Liver (tissue), 9 donors: ENCODE measurements around the gene GZMA. TPM values are rescaled to one million over a fixed set of nuclear protein-coding genes. Genes with fewer than 3 reads are reported as not detected.

Experiments
- DNase-seq: peaks from one replicate; pipeline ENCODE4 v3.0.0-alpha.2; 2017; ENCODE audit warnings: low spot score
- H3K27ac ChIP-seq, 2 donors: one replicate each; pipeline ENCODE4 v1.7.0; 2013; ENCODE audit warnings: inconsistent platforms in 2 of 2, low read length in 2 of 2, control low read depth in 1 of 2, low read depth in 1 of 2, mild to moderate bottlenecking in 1 of 2
- H3K27me3 ChIP-seq, 4 donors: one replicate each; pipeline versions ENCODE4 v1.6.1 to v1.7.0; 2013; ENCODE audit warnings: low read length in 3 of 4, inconsistent platforms in 1 of 4, mild to moderate bottlenecking in 1 of 4, moderate library complexity in 1 of 4; ENCODE audit not compliant: control insufficient read depth in 4 of 4, insufficient read depth in 4 of 4
- H3K36me3 ChIP-seq, 4 donors: one replicate each; pipeline versions ENCODE4 v1.6.1 to v1.7.0; 2013; ENCODE audit warnings: low read length in 3 of 4, mild to moderate bottlenecking in 3 of 4, low read depth in 1 of 4, moderate library complexity in 1 of 4; ENCODE audit not compliant: control insufficient read depth in 4 of 4, insufficient read depth in 3 of 4
- H3K4me1 ChIP-seq, 4 donors: one replicate each; pipeline versions ENCODE4 v1.6.1 to v1.7.0; 2013; ENCODE audit warnings: low read length in 3 of 4, mild to moderate bottlenecking in 3 of 4, moderate library complexity in 1 of 4; ENCODE audit not compliant: control insufficient read depth in 4 of 4, insufficient read depth in 4 of 4
- H3K4me3 ChIP-seq, 3 donors: one replicate each; pipeline versions ENCODE4 v1.6.1 to v1.7.0; 2013; ENCODE audit warnings: low read length in 3 of 3, control low read depth in 1 of 3, low read depth in 1 of 3, mild to moderate bottlenecking in 1 of 3
- H3K9ac ChIP-seq, 2 donors: one replicate each; pipeline ENCODE4 v1.7.0; 2013; ENCODE audit warnings: low read length in 2 of 2, mild to moderate bottlenecking in 2 of 2, moderate library complexity in 2 of 2, control low read depth in 1 of 2, low read depth in 1 of 2
- H3K9me3 ChIP-seq, 4 donors: one replicate each; pipeline versions ENCODE4 v1.6.1 to v1.7.0; 2013; ENCODE audit warnings: low read length in 3 of 4; ENCODE audit not compliant: control insufficient read depth in 4 of 4
- EGR1 ChIP-seq, 2 donors: IDR thresholded peaks; 2 replicates each; pipeline ENCODE4 v1.6.1; 2016 to 2018; ENCODE audit warnings: antibody characterized with exemption in 2 of 2, low read depth in 2 of 2
- FOXA1 ChIP-seq: IDR thresholded peaks from 2 replicates; pipeline ENCODE4 v1.6.1; 2016; ENCODE audit warnings: antibody characterized with exemption
- FOXA2 ChIP-seq: IDR thresholded peaks from 2 replicates; pipeline ENCODE4 v1.6.1; 2016; ENCODE audit warnings: antibody characterized with exemption
- GABPA ChIP-seq, 2 donors: IDR thresholded peaks in 1 of 2; conservative IDR thresholded peaks in 1 of 2; 2 replicates each; pipeline ENCODE4 v1.6.1; 2016; ENCODE audit warnings: antibody characterized with exemption in 2 of 2, mild to moderate bottlenecking in 1 of 2, moderate library complexity in 1 of 2
- HNF4G ChIP-seq: IDR thresholded peaks from 2 replicates; pipeline ENCODE4 v1.6.1; 2016; ENCODE audit warnings: antibody characterized with exemption
- JUND ChIP-seq, 2 donors: IDR thresholded peaks; 2 replicates each; pipeline ENCODE4 v1.6.1; 2016; ENCODE audit warnings: antibody characterized with exemption in 2 of 2
- NR2F2 ChIP-seq: IDR thresholded peaks from 2 replicates; pipeline ENCODE4 v1.6.1; 2016; ENCODE audit warnings: antibody characterized with exemption
- RAD21 ChIP-seq, 2 donors: IDR thresholded peaks; 2 replicates each; pipeline ENCODE4 v1.6.1; 2016; ENCODE audit warnings: antibody characterized with exemption in 2 of 2, mild to moderate bottlenecking in 2 of 2
- RXRA ChIP-seq, 2 donors: IDR thresholded peaks; 2 replicates each; pipeline ENCODE4 v1.6.1; 2017 to 2018; ENCODE audit warnings: antibody characterized with exemption in 2 of 2, mild to moderate bottlenecking in 1 of 2
- SP1 ChIP-seq: IDR thresholded peaks from 2 replicates; pipeline ENCODE4 v1.6.1; 2018; ENCODE audit warnings: antibody characterized with exemption, mild to moderate bottlenecking
- WGBS: extraction: QIAGEN DNeasy Blood & Tissue Kit; methylation state at CpG from one replicate; pipeline ENCODE4 v1.1.7; 2013; 5-methylcytosine and 5-hydroxymethylcytosine counted together
- polyA plus RNA-seq, 2 donors: library from polyadenylated mRNA; stranded (reverse) in 1 of 2; unstranded in 1 of 2; fragments of 200-250 nt in 1 of 2; fragments of >200 nt in 1 of 2; fragmentation: Nextera tagmentation in 1 of 2; extraction: Ambion mirVana in 1 of 2; gene quantifications; one replicate each; pipeline versions ENCODE4 v1.2.1 to v1.2.3, GENCODE V29; 2013 to 2015
- total RNA-seq, 2 donors: library from RNA; depleted of rRNA; stranded (reverse); fragments of >200 nt; gene quantifications; one replicate each; pipeline ENCODE4 v1.2.3, GENCODE V29; 2014
- TF ChIP-seq, protein P1 (sequence below): IDR thresholded peaks from 2 replicates; pipeline ENCODE4 v1.6.1; 2016; ENCODE audit warnings: antibody characterized with exemption
- TF ChIP-seq, protein P2 (sequence below): fragments of 150-350 bp; IDR thresholded peaks from 2 replicates; pipeline ENCODE4 v1.5.1; 2017; ENCODE audit warnings: improper control_type of control experiment, low read depth, low read length; ENCODE audit not compliant: missing input control
- TF ChIP-seq, protein P3 (sequence below): IDR thresholded peaks from 2 replicates; pipeline ENCODE4 v1.6.1; 2016; ENCODE audit warnings: antibody characterized with exemption
- TF ChIP-seq, protein P4 (sequence below): IDR thresholded peaks from 2 replicates; pipeline ENCODE4 v1.6.1; 2016; ENCODE audit warnings: antibody characterized with exemption
- TF ChIP-seq, protein P5 (sequence below): IDR thresholded peaks from 2 replicates; pipeline ENCODE4 v1.6.1; 2016; ENCODE audit warnings: antibody characterized with exemption, mild to moderate bottlenecking
- donor health status: healthy.
- donor health status: healthy.
- donor health status: healthy.
- donor health status: healthy.
- donor health status: healthy.

The GZMA gene
- total and polyA plus RNA-seq, 4 donors = 1.9 to 2.4 (median 2.1) TPM

DNA sequence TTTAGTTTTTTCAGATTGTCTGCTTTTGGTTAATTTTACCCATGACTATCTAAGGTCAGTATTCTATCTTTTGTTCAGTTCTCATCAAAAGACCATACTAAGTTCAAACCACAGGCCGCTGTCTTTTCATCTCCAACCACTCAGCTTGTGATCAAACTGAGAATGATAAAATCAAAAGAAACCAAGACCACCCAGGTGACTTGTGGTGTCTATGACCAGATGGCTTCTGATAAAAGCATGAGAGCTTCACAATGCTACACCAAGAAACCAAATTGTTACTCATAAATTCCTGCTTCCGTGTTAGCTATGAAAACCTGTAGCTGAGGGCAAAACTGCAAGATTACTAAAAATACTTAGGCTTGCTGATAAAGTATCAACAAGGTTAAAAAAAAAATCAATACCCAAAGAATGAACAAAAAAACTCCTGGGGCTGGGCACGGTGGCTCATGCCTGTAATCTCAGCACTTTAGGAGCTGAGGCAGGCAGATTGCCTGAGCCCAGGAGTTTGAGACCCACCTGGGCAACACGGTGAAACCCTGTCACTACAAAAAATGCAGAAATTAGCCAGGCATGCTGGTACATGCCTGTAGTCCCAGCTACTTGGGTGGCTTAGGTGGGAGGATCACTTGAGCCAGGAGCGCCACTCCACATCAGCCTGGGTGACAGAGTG, 31.7 kb downstream of the GZMA start (continued):
- TF ChIP-seq, protein P1, sequence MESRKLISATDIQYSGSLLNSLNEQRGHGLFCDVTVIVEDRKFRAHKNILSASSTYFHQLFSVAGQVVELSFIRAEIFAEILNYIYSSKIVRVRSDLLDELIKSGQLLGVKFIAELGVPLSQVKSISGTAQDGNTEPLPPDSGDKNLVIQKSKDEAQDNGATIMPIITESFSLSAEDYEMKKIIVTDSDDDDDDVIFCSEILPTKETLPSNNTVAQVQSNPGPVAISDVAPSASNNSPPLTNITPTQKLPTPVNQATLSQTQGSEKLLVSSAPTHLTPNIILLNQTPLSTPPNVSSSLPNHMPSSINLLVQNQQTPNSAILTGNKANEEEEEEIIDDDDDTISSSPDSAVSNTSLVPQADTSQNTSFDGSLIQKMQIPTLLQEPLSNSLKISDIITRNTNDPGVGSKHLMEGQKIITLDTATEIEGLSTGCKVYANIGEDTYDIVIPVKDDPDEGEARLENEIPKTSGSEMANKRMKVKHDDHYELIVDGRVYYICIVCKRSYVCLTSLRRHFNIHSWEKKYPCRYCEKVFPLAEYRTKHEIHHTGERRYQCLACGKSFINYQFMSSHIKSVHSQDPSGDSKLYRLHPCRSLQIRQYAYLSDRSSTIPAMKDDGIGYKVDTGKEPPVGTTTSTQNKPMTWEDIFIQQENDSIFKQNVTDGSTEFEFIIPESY = no peak

DNA sequence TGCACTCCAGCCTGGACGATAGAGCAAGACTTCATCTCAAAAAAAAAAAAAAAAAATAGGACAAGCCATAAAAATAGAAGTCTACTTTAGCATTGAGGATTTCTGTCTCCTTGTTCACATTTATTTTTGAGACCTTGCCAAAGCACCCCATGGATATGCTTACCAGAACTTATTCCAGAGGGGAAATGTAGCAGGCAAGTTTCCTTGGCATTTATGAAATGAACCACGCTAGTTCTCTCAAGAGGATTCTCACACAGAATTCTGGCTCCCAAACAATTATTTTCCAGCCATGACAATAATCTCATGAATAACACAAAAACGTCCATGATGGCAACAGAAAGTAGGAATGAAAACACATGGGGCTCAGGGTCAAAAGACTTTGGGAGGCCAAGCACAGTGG, 34.1 kb downstream of the GZMA start:
- 80% methylated on average over 3 of the region's 3 CpGs for WGBS
- H3K9ac ChIP-seq = no peak overlapping the region
- no peak overlapping the region for H3K4me3 ChIP-seq
- H3K27me3 ChIP-seq = no peaks in the 10 kb centered on the region
- no peaks in the 10 kb centered on the region for H3K4me1 ChIP-seq
- no peaks in the 10 kb centered on the region for H3K36me3 ChIP-seq
- DNase-seq = no peak
- H3K27ac ChIP-seq = no peak overlapping the region
- TF ChIP-seq RXRA (IDR thresholded peaks at IDR 0.05) (no peak), FOXA1 (no peak)
- H3K9me3 ChIP-seq = no peaks in the 10 kb centered on the region

DNA sequence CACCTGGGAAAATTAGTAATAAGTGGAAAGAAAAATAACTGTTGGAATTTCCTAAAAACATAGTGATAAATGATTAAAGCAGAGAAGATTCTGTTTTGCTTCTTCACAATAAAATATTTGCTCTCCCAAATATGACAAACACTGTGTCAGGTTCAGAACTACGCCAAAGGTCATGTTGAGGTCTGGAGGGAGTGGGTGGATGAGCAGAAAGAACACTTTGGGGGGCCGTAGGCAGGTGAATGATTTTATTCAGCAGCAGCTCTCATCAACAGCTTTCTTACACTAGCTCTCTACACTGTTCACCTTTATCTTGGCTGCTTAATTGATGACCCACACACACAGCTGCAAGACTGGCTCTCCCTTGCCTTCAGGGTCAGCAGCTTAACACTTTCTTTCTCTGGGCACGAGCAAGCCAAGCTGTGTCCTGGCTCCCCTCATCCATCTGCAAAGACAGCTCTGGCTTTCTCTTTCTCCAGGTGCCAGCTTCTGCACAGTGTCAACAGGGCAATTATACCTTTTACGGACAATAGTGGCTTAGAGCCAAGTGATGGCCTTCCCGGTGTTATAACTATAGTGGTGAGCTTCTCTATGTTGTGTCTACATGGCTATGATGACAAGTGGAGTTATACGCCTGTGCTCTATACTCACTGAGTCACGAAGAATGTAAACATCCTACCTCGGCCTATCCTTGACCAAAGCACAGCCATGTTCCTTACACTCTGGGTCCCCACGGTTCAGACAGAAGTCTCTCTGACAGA, 38.6 kb downstream of the GZMA start:
- 89% methylated on average over 9 of the region's 9 CpGs for WGBS
- DNase-seq = no peak
- Histone ChIP-seq H3K36me3 (no peaks in the 10 kb centered on the region), H3K4me3 (no peak overlapping the region), H3K27me3 (no peaks in the 10 kb centered on the region), H3K9ac (no peak overlapping the region), H3K27ac (no peak overlapping the region), H3K9me3 (no peaks in the 10 kb centered on the region), H3K4me1 (peaks cover 0 to 4% (median 1%) of the 10 kb centered on the region in 4 donors)
- TF ChIP-seq, protein P2, sequence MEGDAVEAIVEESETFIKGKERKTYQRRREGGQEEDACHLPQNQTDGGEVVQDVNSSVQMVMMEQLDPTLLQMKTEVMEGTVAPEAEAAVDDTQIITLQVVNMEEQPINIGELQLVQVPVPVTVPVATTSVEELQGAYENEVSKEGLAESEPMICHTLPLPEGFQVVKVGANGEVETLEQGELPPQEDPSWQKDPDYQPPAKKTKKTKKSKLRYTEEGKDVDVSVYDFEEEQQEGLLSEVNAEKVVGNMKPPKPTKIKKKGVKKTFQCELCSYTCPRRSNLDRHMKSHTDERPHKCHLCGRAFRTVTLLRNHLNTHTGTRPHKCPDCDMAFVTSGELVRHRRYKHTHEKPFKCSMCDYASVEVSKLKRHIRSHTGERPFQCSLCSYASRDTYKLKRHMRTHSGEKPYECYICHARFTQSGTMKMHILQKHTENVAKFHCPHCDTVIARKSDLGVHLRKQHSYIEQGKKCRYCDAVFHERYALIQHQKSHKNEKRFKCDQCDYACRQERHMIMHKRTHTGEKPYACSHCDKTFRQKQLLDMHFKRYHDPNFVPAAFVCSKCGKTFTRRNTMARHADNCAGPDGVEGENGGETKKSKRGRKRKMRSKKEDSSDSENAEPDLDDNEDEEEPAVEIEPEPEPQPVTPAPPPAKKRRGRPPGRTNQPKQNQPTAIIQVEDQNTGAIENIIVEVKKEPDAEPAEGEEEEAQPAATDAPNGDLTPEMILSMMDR = no peak
- TF ChIP-seq RXRA (IDR thresholded peaks at IDR 0.05) (no peak), GABPA (IDR thresholded peaks at IDR 0.05 in 1 of 2, conservative IDR thresholded peaks at IDR 0.05 in 1 of 2) (no peak), EGR1 (IDR thresholded peaks at IDR 0.05; ENCODE audit: low read depth in 2 of 2) (no peak), FOXA1 (no peak), SP1 (no peak), NR2F2 (no peak), JUND (IDR thresholded peaks at IDR 0.05) (no peak), HNF4G (no peak), FOXA2 (no peak), RAD21 (IDR thresholded peaks at IDR 0.05) (no peak)
- TF ChIP-seq, protein P3, sequence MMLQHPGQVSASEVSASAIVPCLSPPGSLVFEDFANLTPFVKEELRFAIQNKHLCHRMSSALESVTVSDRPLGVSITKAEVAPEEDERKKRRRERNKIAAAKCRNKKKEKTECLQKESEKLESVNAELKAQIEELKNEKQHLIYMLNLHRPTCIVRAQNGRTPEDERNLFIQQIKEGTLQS = no peak
- TF ChIP-seq, protein P4, sequence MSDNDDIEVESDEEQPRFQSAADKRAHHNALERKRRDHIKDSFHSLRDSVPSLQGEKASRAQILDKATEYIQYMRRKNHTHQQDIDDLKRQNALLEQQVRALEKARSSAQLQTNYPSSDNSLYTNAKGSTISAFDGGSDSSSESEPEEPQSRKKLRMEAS = no peak
- TF ChIP-seq, protein P5, sequence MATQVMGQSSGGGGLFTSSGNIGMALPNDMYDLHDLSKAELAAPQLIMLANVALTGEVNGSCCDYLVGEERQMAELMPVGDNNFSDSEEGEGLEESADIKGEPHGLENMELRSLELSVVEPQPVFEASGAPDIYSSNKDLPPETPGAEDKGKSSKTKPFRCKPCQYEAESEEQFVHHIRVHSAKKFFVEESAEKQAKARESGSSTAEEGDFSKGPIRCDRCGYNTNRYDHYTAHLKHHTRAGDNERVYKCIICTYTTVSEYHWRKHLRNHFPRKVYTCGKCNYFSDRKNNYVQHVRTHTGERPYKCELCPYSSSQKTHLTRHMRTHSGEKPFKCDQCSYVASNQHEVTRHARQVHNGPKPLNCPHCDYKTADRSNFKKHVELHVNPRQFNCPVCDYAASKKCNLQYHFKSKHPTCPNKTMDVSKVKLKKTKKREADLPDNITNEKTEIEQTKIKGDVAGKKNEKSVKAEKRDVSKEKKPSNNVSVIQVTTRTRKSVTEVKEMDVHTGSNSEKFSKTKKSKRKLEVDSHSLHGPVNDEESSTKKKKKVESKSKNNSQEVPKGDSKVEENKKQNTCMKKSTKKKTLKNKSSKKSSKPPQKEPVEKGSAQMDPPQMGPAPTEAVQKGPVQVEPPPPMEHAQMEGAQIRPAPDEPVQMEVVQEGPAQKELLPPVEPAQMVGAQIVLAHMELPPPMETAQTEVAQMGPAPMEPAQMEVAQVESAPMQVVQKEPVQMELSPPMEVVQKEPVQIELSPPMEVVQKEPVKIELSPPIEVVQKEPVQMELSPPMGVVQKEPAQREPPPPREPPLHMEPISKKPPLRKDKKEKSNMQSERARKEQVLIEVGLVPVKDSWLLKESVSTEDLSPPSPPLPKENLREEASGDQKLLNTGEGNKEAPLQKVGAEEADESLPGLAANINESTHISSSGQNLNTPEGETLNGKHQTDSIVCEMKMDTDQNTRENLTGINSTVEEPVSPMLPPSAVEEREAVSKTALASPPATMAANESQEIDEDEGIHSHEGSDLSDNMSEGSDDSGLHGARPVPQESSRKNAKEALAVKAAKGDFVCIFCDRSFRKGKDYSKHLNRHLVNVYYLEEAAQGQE = no peak
- TF ChIP-seq, protein P1 = no peak
